Measurements from ENCODE around the gene ULK4.
"Not testable (repeated sequence)": the region's sequence is repeated elsewhere in the genome, so short reads cannot be mapped to it uniquely, and the experiment has no call there.

ULK4 gene

GRCh38 chr3:41293169-41293681, 668.7 kb downstream of the ULK4 start:
- DNase-seq: no peak

GRCh38 chr3:41290736-41291135, 671.2 kb downstream of the ULK4 start:
- no peak for DNase-seq

- DNase-seq: no peak
These were observed 671.6 kb downstream of the ULK4 start for GRCh38 chr3:41290306-41290705.

- no peak for DNase-seq
These were observed 673.1 kb downstream of the ULK4 start for GRCh38 chr3:41288785-41289184.

- DNase-seq: no peak
These were observed 675.6 kb downstream of the ULK4 start for GRCh38 chr3:41286305-41286704.

GRCh38 chr3:41284934-41285333, 677.0 kb downstream of the ULK4 start:
- DNase-seq: not testable (repeated sequence)

GRCh38 chr3:41277790-41278465, 684.0 kb downstream of the ULK4 start:
- DNase-seq: no peak

- DNase-seq: no peak
These were observed 685.7 kb downstream of the ULK4 start for GRCh38 chr3:41276191-41276590.

- DNase-seq: no peak
These were observed 686.8 kb downstream of the ULK4 start for GRCh38 chr3:41274944-41275668.

- DNase-seq: no peak
These were observed 689.2 kb downstream of the ULK4 start for GRCh38 chr3:41272667-41273066.

- DNase-seq: no peak
These were observed 693.8 kb downstream of the ULK4 start for GRCh38 chr3:41267975-41268640.

- DNase-seq: no peak
These were observed 696.1 kb downstream of the ULK4 start for GRCh38 chr3:41265823-41266273.

- DNase-seq: no peak
These were observed 696.8 kb downstream of the ULK4 start for GRCh38 chr3:41265011-41265545.

- DNase-seq: no peak
These were observed 701.8 kb downstream of the ULK4 start for GRCh38 chr3:41260063-41260450.

- DNase-seq: no peak
These were observed 702.3 kb downstream of the ULK4 start for GRCh38 chr3:41259449-41260062.

GRCh38 chr3:41258239-41258800, 703.6 kb downstream of the ULK4 start:
- DNase-seq: no peak

- no peak for DNase-seq
These were observed 710.3 kb downstream of the ULK4 start for GRCh38 chr3:41251593-41251992.

GRCh38 chr3:41250825-41251224, 711.1 kb downstream of the ULK4 start:
- no peak for DNase-seq

- DNase-seq: no peak
These were observed 712.6 kb downstream of the ULK4 start for GRCh38 chr3:41249318-41249717.

- no peak for DNase-seq
These were observed 713.4 kb downstream of the ULK4 start for GRCh38 chr3:41248525-41248924.

GRCh38 chr3:41247055-41248004, 714.6 kb downstream of the ULK4 start:
- no peak for DNase-seq

All from SIG-M5 (cell line).